ENCODE data around the gene H2AZ1. TPM values are rescaled to one million over a fixed set of nuclear protein-coding genes. Genes with fewer than 3 reads are reported as not detected.
"Not testable (repeated sequence)": the region's sequence is repeated elsewhere in the genome, so short reads cannot be mapped to it uniquely, and the experiment has no call there.

H2AZ1 gene
- total and polyA plus RNA-seq, 2 experiments from 2014 or later = 189 to 454 TPM

GRCh38 chr4:99961711-99962110, 11.6 kb upstream of the H2AZ1 start:
- H3K9ac ChIP-seq = no peak overlapping the region
- H2AFZ ChIP-seq = no peak overlapping the region
- H3K27me3 ChIP-seq (replicated peaks; ENCODE audit: insufficient read depth) = no peaks in the 10 kb centered on the region
- no peaks in the 10 kb centered on the region for H3K36me3 ChIP-seq (ENCODE audit: low read depth)
- H3K9me3 ChIP-seq (ENCODE audit: low read depth) = no peaks in the 10 kb centered on the region
- WGBS, 2 experiments (ENCODE audit: low coverage in 1 of 2, low lambda C conversion rate in 2 of 2, missing lambda C conversion rate in 2 of 2) = 92 to 100% methylated on average over 1 of the region's 1 CpG
- no peak overlapping the region for H3K4me2 ChIP-seq (ENCODE audit: unreplicated experiment)
- peaks cover 17% of the 10 kb centered on the region for H3K4me1 ChIP-seq (ENCODE audit: insufficient read depth)
- no peak for DNase-seq
- H3K27ac ChIP-seq = no peak overlapping the region; the same call in 1 of the 2 replicates
- in situ Hi-C loops (cut with MboI) = no loop called here
- TF ChIP-seq EZH2phosphoT487 (IDR thresholded peaks at IDR 0.05; ENCODE audit: insufficient read depth, low read depth) (no peak), EZH2 (IDR thresholded peaks at IDR 0.05; ENCODE audit: insufficient read depth, poor library complexity, severe bottlenecking) (no peak)
- no peak overlapping the region for H3K4me3 ChIP-seq
- H3F3A ChIP-seq (ENCODE audit: insufficient read depth) = peaks cover 14% of the 10 kb centered on the region; the same call in 1 of the 2 replicates
- no peaks in the 10 kb centered on the region for H4K20me1 ChIP-seq (ENCODE audit: insufficient read depth)
- no peaks in the 10 kb centered on the region for H3K79me2 ChIP-seq (ENCODE audit: insufficient read depth)
- H3K9me2 ChIP-seq (ENCODE audit: insufficient read depth) = no peaks in the 10 kb centered on the region

GRCh38 chr4:99960648-99961047, 10.6 kb upstream of the H2AZ1 start:
- H3K36me3 ChIP-seq (ENCODE audit: low read depth) = no peaks in the 10 kb centered on the region
- H3K27ac ChIP-seq = peak overlapping the region; percentile 15; the same call in 1 of the 2 replicates
- peaks cover 13% of the 10 kb centered on the region for H3K4me1 ChIP-seq (ENCODE audit: insufficient read depth)
- no peaks in the 10 kb centered on the region for H3K79me2 ChIP-seq (ENCODE audit: insufficient read depth)
- no peaks in the 10 kb centered on the region for H4K20me1 ChIP-seq (ENCODE audit: insufficient read depth)
- H3F3A ChIP-seq (ENCODE audit: insufficient read depth) = peaks cover 14% of the 10 kb centered on the region; the same call in 1 of the 2 replicates
- no peaks in the 10 kb centered on the region for H3K27me3 ChIP-seq (replicated peaks; ENCODE audit: insufficient read depth)
- DNase-seq = peak; percentile 7
- in situ Hi-C loops (cut with MboI) = no loop called here
- no peaks in the 10 kb centered on the region for H3K9me3 ChIP-seq (ENCODE audit: low read depth)
- no peak overlapping the region for H2AFZ ChIP-seq
- H3K9me2 ChIP-seq (ENCODE audit: insufficient read depth) = no peaks in the 10 kb centered on the region
- TF ChIP-seq EZH2 (IDR thresholded peaks at IDR 0.05; ENCODE audit: insufficient read depth, poor library complexity, severe bottlenecking) = no peak
- TF ChIP-seq EZH2phosphoT487 (IDR thresholded peaks at IDR 0.05; ENCODE audit: insufficient read depth, low read depth) = no peak
- 89 to 96% methylated on average over 2 of the region's 2 CpGs for WGBS, 2 experiments (ENCODE audit: low coverage in 1 of 2, low lambda C conversion rate in 2 of 2, missing lambda C conversion rate in 2 of 2)
- H3K4me2 ChIP-seq (ENCODE audit: unreplicated experiment) = peak overlapping the region; percentile 37
- no peak overlapping the region for H3K4me3 ChIP-seq
- H3K9ac ChIP-seq = no peak overlapping the region

GRCh38 chr4:99958207-99958606, 8.1 kb upstream of the H2AZ1 start:
- H2AFZ ChIP-seq; in situ Hi-C loops (cut with MboI); H3K27ac ChIP-seq; H3K9me2 ChIP-seq (ENCODE audit: insufficient read depth); H3K79me2 ChIP-seq (ENCODE audit: insufficient read depth); H3K4me2 ChIP-seq (ENCODE audit: unreplicated experiment); H4K20me1 ChIP-seq (ENCODE audit: insufficient read depth); H3K9me3 ChIP-seq (ENCODE audit: low read depth); DNase-seq; H3K36me3 ChIP-seq (ENCODE audit: low read depth); H3K4me3 ChIP-seq; H3K27me3 ChIP-seq (replicated peaks; ENCODE audit: insufficient read depth); H3K9ac ChIP-seq: not testable (repeated sequence)
- WGBS, 2 experiments (ENCODE audit: low coverage in 1 of 2, low lambda C conversion rate in 2 of 2, missing lambda C conversion rate in 2 of 2) = 65 to 73% methylated on average over 3 of the region's 3 CpGs
- H3F3A ChIP-seq (ENCODE audit: insufficient read depth) = peaks cover 14% of the 10 kb centered on the region; the same call in 1 of the 2 replicates
- peaks cover 13% of the 10 kb centered on the region for H3K4me1 ChIP-seq (ENCODE audit: insufficient read depth)

- Histone ChIP-seq H3K9me2 (ENCODE audit: insufficient read depth) (no peaks in the 10 kb centered on the region), H3K27ac (peak overlapping the region; percentile 85), H3K9ac (peak overlapping the region; percentile 98), H3K9me3 (ENCODE audit: low read depth) (no peaks in the 10 kb centered on the region), H3K4me1 (ENCODE audit: insufficient read depth) (peaks cover 13% of the 10 kb centered on the region), H4K20me1 (ENCODE audit: insufficient read depth) (no peaks in the 10 kb centered on the region), H3K4me3 (peak overlapping the region; percentile 99), H3K36me3 (ENCODE audit: low read depth) (peaks cover 9% of the 10 kb centered on the region; the same call in 1 of the 2 replicates), H3F3A (ENCODE audit: insufficient read depth) (peaks cover 21% of the 10 kb centered on the region), H3K27me3 (replicated peaks; ENCODE audit: insufficient read depth) (no peaks in the 10 kb centered on the region), H3K4me2 (ENCODE audit: unreplicated experiment) (peak overlapping the region; percentile 85), H3K79me2 (ENCODE audit: insufficient read depth) (peaks cover 28% of the 10 kb centered on the region), H2AFZ (peak overlapping the region; percentile 93)
- no peak for TF ChIP-seq EZH2 (IDR thresholded peaks at IDR 0.05; ENCODE audit: insufficient read depth, poor library complexity, severe bottlenecking)
- no peak for TF ChIP-seq EZH2phosphoT487 (IDR thresholded peaks at IDR 0.05; ENCODE audit: insufficient read depth, low read depth)
- DNase-seq = no peak
- 1 to 3% methylated on average over 8 of the region's 8 CpGs for WGBS, 2 experiments (ENCODE audit: low coverage in 1 of 2, low lambda C conversion rate in 2 of 2, missing lambda C conversion rate in 2 of 2)
- in situ Hi-C loops (cut with MboI) = no loop called here
These were observed 809 bp upstream of the H2AZ1 start for GRCh38 chr4:99950913-99951254.

Data from GM23248 (cell line).